RPMI7951 (cell line): ENCODE measurements around the gene MEN1. TPM values are rescaled to one million over a fixed set of nuclear protein-coding genes. Genes with fewer than 3 reads are reported as not detected.

Source experiments
- DNase-seq: peaks from one replicate; pipeline ENCODE4 v3.0.0-alpha.2; 2012; ENCODE audit warnings: low read depth
- total RNA-seq: library from RNA; depleted of rRNA; stranded (reverse); fragments of >200 nt; shearing (Covaris generic); gene quantifications from 2 replicates; pipeline ENCODE4 v1.2.3, GENCODE V29; 2014; rRNA removed

MEN1 gene
- total RNA-seq = 11.7 and 14.8 TPM in 2 replicates

DNA sequence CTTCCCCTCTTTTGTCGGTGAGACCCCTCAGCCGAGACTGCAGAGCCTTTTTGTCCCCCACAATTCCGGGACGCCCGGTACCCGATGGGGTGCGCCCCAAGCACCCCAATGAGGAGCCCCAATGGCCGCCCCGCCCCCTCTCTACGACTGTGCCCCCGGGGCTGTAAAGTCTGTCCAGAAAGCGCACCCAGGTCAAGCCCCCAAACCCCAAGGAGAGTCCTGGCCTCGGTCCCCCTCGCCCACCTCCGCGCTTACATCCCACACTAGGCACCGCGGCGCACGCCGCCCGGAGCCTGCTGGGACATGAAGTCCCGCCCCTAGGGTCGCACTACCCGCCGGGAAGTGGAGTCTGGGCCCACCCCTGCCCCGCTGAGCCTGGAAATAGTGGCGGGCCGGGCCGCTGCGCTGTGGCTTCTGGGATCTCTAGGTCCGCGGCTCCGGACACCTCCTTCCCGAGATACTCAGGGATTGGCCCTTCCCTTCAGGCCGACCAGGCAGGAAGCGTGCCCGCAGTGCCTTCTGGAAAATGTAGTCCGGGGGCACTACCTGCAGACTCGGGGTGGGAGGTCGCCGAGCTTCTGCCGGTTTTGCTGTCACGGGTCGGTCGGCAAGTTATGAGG lies at the start of gene MEN1:
MEN1 (minus strand) TSS at position 281 of the 620 bp plus-strand sequence. CDS start 442 bp downstream, outside the sequence.
- peak; percentile 95 for DNase-seq

DNA sequence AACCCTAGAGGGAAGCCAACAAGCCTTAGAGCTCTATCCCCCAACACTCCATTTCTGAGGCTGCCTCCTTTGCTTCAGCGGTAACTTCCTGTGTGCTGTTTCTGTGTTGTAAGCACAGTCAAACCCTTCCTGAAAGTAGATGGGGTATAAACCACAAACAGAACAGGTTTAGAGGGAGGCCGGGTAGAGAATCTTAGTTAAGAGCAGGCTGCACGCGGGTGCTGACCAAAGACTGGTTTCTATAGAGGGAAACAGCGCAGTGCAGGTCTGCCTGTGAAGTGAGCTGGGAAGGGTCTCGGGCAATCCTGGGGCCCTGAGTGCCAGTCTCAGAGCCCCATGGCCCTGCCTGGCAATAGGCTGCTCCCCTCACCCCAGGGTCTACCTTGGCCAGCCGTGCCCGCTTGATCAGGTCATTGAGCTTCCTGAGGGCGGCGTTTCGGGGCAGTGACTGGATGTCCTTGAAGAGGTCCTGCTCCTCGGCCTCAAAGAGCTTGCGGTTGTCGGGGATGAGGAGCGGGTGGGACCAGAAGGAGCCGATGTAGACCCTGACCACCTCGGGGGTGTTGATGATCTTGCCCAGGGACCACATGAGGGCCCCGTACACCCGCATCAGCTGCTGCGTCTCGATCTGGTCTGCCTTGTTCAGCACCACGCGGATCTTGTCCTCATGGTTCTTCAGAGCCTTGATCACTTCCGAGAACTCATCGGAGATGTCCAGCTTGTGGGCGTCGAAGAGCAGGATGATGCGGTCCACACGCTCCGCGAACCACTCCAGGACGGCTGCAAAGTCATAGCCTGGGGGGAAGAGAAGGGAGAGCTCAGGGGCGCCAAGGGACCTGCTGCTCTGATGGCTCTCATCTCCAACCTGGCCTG lies 49.4 kb upstream of the MEN1 start:
- no peak for DNase-seq

DNA sequence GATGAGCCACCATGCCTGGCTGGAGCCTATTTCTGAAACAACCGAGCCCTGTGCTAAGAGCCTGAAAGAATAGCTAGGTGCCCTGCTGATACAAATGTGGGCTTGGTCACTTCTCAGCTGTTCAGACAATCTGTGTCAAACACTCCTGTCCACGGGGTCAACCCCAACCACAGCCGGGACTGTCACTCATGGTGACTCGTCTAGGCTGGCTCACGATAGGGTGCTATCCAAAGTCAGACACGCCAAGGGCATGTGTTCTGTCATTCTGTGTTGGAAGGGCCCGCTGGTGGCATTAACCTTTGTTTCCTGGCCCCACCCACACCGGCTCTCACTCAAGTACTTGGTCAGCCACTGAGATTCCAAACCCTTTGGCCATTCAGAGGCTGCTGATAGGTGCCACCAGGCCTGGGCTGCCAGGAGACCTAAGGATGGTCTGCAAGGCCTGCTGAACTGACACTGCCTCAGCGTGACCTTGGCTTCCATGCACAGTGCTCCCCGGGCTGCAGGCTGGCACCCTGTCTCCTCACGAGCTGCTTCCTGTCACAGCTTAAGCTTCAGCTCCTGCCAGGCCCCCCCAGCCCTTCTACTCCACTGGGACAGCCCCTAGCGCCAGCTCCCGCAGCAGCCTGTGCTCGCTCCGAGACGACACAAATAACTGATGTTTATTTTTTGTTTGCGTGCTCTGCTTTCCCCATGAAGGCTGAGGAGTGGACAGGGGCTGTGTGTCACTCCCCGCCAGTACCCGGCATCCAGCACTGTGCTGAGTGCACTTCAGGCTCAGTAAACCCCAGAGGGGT lies 48.3 kb upstream of the MEN1 start:
- no peak for DNase-seq

DNA sequence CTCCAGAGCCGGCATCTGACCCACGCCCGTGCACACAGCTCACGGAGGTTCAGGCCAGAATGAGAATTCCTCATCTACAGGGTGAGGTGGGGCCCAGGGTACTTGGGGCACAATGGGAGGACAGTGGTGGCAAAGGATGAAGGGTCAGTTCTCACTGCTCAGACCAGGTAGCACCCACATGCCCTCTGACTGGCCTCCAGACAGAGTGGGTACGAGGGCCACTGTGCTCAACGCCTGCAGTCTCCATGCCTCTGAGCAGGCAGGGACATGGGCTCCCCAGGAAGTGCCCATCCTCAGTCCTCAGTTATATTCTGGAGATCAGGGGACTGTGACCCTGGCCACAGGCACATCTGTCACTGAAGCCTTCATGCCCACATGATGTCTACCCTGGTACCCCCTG lies 47.1 kb upstream of the MEN1 start:
- no peak for DNase-seq

DNA sequence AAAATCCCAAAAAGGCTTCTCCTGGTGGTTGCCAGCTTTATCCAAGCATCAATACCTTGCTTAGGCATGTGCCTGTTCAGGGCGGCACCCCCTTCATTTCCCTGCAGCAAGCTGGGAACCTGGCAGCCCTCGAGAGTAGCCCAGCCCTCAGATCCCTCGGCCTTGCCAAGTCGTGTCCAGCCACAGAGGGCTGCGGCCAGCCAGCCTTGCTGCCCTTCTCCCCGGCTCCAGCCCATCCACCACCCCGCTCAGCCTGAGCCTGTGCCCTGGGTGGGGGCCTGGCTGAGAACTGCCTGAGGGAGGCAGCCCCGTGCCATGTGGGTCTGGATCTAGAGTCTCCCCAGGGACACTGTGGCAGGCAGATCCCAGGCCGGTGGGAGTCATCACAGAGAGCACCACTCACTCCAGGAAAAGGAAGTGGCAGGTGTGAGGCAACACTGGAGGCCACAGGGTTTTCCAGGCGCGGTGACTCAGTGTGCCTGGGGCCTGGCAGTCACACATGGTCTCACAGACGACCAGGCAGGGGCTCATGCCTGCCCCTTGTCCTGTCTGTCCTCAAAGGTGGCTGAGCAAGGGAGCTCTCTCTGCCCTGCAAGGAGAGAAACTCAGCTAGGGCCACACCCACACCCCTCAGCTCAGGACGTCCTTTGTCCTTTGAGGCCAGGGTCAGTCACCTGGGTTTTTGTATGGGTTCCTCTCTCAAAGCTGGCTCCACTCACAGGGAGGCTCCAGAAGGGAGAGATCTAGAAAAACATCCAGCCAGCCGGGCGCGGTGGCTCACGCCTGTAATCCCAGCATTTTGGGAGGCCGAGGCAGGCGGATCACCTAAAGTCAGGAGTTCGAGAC lies 46.3 kb upstream of the MEN1 start:
- DNase-seq = peak; percentile 98

DNA sequence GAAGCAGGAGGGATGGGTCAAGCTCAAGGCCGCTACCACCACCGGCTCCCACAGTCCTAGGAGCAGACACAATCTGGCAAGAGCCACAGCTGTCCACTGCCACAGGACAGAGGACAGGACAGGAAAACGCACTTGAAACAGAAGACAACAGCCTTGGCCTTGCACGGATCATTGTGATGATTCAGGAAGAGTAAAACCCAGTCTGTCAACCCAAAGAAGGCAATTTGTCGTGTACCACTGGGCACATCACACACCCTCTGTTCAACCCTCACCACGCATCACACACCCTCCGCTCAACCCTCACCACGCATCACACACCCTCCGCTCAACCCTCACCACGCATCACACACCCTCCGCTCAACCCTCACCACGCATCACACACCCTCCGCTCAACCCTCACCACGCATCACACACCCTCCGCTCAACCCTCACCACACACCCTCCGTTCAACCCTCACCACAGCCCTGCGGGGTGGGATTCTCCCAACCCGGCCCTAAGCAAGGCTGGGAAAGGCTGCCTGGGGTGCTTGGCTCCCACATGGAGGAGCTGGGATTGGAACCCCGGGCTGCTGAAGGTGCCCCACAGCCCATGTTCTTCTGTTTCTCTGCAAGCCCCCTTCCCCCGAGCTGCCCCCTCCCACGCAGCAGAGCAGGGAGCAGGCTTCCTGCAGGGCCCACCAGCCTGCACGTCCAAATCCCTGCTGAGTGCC lies 45.4 kb upstream of the MEN1 start:
- DNase-seq = no peak

DNA sequence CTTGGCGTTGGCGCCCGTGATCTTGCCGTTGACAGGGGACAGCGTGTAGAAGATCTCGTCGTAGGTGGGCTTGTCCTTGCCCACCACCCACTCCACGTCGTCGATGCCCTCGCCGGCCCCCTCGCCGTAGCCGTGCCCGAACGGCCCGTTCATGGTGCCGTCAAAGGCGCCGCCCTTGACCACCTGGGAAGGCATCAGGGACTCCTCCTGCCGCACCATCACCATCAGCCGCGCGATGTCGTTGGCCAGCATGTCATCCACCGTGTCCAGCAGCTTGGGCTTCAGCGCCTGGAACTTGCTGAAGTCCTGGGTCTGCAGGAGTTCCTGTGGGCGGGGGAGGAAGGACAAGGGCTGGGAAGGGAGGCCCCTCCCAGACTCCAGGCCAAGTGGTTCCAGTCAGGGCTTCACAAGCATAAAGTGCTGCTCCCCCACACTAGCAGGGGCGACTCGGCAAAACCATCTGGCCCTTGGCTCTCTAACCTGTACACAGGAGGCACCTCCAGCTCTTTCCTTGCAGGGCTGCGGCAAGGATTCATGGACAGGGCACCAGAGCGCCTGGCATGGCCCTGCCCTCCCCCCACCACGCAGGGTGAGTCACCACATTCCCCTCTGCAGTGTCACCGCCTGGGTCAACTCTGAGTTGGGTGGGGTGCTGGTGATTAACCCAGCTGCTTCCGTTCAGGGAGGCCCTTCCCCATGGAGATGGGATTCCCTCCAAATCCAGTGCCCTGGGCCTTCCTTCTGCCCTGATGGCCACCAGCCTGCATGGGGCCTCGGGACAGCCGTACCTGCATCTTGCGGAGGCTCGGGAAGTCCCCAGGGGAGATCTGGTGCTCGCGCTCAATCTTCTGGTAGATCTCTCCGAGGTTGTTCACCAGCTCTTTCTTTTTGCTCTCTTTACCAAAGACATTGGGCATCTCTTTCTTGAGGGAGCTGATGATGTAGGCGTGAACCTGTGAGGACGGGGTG lies 44.5 kb upstream of the MEN1 start:
- DNase-seq = peak; percentile 98

DNA sequence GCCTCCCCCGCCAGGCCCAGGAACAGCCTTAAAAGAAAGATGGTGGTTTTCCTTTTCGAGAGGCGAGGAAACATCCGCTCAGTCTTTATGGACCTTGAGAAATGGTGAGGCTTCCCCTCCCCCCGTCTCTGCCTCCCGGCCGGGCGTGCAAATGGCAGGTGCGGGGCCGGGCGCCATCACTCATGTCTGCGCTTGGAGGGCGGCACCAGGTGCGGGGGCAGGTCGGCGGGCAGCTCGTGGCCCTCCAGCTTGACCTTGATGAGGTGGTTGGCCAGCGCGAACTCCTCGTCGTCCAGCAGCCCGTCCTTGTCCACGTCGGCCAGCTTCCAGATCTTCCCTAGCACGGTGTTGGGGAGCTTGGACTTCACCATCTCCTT lies 43.8 kb upstream of the MEN1 start:
- no peak for DNase-seq

DNA sequence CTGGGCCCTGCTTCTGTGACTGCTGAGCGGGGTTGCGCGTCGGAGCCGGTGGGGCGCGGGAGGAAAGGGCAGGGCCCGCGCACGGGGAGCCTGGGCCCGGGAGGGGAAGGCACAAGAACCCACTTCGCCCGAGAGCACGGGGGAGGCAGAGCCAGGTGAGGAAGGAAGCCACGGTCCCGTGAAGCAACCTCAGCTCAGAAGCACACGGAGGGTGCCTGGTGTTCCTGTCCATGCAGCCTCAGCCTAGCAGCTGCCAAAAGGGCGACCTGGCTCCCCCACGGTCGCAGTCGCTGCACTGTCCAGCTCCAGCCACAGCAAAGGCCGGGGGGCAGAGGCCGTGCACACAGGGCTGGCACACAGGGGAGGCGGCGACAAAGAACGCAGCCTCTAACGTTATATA lies 43.4 kb upstream of the MEN1 start:
- no peak for DNase-seq

DNA sequence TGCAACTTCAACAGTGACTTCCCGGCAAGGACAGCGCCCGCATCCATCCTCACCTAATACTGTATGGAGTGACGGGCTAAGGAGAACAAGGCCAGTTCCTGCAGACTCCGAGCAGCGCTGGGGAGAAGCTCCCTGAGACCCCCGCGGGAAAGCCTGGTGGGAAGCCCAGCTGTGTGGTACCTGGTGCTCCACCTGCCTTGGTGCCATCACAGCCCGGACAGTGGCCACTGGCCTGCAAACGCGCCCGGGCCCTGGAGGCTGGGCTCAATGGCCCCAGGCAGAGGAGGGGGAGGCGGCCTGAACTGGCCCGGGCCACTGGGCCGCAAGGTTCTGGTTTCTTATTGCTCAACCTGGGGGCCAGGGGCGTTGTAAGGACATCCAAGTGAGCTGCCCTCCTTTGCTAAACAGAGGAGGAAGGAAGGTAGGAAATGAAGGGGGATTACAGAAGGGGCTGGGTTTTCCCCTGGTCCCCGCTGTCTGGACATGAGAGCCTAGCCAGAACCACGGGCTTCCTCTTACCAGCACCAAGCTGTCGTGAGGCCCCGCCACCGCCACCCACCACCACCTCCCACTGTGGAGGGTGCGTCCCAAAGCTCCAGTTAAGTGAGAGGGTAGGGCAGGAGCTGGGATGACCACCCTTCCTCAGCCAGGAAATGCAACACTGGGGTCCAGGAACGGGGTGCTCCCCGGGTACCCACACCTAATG lies 42.6 kb upstream of the MEN1 start:
- no peak for DNase-seq

DNA sequence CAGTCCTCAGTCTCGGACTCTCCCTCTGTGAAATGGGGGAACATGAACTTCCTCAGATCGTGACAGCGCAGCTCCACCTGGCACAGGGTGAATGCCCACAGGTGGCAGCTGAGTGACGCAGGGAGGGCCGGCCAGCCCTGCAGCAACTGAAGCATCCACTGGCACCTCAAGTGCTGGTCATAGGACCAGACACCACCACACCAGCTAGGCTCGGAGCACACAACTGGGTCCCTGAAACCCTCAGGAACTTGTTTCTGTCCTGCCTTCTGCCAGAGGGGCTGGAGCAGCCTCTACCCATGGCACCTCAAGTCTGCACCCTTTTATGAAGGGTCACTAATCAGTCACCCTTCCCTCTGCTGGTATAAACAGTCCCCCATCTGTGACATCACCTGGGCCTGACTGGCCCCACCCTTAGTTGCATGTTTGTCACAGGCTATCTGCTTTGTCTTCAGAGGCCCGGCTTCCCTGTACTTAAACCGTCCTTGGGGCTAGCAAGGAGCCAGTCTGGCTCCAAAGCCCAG lies 41.5 kb upstream of the MEN1 start:
- DNase-seq = no peak

DNA sequence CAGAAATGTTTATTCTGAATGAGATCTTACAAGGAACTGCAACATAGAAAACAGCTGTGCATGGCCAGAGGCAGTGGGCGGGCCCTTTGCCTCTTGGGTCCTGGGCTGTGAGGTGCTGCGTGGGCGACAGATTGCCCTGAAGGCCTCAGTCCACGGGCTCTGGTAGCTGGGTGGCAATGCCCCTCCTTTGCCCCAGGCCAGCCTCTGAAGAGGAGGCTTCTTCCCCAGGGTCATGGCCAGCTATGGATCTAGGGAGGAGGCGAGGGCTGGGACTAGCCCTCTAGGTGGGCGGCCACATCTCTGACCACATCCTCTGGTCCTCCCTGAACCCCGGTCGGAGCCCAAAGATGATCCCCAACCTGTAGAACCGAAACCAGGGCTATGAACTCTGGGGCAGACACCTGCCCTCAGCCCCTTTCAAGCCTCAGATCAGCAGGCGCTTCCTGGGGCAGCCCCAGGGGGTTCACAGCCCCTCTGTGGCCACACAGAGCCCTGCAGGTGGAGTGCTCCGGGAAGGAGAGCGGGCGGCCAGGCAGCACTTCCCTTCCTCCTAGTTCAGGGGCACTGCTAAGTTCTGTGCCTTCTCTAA lies 40.7 kb upstream of the MEN1 start:
- peak; percentile 76 for DNase-seq

DNA sequence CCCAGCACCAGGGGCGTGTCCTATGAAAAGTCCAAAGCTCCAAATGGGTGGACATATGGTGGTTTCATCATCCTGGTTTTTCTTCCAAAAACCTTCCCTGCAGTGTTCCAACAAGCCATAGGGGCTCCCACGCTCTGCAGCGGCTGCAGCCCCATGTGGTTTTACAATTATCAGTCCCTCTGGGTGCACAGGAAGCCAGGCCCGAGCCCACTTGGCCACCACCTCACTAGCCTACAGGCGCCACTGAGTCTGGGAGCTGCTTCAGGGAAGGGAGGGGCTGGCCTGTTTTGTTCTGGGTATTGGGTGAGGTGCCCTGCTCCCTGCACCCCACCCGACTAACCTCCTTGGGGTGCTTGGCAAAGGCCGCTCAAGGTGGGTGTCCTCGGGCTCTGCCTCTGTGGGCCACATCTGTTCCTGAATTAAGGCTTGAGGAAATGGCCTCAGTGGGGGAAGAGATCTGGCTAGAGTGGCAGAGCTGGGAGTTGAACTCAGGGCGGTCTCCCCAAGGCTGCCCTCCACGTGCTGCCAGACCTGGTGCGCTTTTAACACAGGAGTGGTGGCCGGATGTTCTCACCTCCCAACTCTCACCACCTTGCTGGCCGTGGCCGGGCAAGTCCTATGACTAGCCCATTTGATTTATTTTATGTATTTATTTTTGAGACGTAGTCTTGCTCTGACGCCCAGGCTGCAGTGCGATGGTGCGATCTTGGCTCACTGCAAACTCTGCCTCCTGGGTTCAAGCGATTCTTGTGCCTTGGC lies 39.4 kb upstream of the MEN1 start:
- DNase-seq = no peak

DNA sequence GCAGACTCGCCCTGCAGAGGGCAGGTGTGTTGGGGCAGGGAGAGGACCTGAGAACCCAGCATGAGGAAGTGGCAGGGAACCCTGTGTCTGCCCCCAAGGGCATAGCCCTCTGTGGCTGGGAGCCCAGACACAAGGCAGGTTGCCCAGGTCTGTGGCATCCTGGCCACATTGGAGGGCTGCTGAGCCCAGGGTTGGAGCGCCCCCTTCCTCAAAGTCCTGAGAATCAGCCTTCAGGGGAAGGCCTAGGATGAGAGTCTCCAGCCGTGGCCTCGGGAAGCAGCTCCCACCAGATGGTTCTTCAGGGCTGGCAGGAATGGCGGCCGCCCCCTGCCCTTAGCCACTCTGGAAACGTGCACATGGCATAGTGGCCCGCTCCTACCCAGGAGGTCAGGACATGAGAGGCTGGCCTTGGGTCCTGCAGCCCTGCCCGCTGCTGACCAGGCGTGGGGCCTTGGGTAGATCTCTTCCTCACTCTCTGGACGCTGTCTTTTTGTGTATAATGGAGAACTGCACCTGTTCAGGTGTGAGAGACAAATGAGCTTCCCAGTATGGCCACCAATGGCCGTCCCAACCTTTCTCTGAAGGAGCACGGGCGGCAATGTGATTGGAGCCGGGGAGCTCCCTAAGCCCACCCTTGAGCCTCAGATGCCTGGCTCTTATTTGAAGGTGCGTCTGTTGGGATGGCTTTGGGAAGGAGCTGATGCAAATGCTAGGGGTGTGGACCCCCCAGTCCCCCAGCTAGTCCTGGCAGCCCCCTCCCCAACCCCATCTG lies 38.7 kb upstream of the MEN1 start:
- no peak for DNase-seq

DNA sequence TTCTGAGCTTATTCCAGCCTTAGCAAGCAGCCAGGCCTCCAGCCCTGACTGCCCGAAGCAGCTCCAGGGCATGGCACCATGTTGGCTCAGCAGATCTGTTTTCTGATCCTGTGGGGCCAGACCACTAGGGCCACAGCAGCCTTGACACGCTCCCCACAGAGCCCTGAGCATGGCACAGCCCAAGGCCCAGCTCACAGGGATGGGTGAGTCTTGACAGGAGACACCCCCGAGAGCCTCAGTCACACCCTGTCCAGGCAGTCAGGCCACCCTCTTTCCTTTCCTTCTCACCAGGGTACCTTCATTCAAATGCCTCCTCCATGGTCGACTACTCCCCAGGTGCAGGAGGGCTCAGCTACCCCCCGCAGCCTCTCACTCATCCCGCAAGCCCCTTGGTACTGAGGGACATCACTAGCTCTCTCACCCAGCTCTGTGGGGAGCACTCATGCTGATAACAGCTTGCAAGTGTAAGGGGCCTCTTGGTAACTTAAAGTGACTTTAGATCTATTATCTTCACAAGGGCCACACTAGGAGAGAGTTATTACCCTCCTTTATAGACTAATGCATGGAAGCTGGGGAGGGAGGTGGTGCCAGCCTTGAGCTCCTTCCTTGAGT lies 38.0 kb upstream of the MEN1 start:
- no peak for DNase-seq

DNA sequence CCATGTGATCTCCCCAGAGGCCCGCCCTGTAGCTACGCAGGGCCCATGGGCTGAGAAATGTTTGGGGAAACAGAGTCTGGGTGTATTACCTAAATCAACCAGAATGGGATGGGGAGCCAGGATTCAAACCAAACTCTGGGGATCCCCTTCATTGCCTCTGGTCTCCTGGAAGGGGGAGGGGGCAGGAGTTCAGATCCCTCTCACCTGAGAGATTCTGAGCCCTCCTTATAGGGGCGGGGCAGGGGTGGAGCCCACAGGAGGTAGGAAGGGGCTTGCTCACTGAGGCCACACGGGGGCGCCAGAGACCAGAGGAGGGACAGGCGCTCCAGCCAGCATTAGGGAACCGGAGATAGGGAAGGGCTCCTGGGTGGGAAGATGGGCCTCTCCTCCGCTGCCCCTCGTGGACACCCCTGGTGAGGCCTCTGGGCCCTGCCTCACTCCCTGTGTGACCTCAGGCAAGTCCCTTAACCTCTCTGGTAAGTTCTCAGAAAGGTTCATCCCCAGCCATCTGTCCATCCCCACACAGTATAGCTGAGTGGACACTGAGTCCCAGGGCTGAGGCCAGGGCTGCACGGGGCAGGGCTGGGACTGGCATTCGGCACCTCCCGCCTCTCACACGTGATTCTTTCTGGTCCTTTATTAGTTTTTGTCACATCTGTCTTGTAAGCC lies 36.8 kb upstream of the MEN1 start:
- peak; percentile 83 for DNase-seq
